ENCODE measurements around the gene ERG.

DNA sequence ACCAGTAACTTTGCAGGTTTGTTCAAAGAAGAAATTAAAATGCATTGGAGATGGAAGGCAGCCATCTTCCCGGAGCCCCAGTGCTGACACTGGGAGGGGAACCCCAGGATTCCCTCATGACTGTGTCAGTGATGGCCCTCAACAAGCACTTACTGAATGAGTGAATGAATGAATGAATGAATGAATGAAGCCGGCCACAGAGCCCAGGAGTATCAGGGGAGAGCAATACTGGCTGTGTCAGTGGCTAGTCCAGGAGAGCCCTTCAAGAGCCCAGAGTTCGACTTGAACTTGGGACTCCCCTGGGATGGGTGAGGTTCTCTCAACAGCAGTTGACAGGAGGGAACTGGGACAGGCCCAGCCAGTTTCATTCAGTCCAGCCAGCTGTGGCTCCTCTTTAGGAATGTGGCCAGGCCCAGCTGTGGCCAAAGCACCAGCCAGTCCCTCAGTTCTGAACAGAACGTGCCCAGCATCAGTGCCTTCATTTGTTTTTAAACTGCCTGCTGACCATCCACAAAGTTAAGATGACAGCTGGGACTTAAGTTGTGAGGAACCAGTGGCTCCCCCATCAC is 9.2 kb upstream of the ERG start:
- TF ChIP-seq, protein P1, sequence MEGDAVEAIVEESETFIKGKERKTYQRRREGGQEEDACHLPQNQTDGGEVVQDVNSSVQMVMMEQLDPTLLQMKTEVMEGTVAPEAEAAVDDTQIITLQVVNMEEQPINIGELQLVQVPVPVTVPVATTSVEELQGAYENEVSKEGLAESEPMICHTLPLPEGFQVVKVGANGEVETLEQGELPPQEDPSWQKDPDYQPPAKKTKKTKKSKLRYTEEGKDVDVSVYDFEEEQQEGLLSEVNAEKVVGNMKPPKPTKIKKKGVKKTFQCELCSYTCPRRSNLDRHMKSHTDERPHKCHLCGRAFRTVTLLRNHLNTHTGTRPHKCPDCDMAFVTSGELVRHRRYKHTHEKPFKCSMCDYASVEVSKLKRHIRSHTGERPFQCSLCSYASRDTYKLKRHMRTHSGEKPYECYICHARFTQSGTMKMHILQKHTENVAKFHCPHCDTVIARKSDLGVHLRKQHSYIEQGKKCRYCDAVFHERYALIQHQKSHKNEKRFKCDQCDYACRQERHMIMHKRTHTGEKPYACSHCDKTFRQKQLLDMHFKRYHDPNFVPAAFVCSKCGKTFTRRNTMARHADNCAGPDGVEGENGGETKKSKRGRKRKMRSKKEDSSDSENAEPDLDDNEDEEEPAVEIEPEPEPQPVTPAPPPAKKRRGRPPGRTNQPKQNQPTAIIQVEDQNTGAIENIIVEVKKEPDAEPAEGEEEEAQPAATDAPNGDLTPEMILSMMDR (IDR thresholded peaks at IDR 0.05) = no peak
- TF ChIP-seq POLR2A (IDR thresholded peaks at IDR 0.05) = no peak

All from testis (tissue), 2 donors.